Ecto neural progenitor cell (in vitro differentiated cells): ENCODE measurements around the gene FUT7.

Experiments used
- DNase-seq: peaks from one replicate; pipeline ENCODE4 v3.0.0-alpha.2; 2018; ENCODE audit warnings: low spot score

FUT7 gene

GRCh38 chr9:137032858-137033257 is 970 bp upstream of the FUT7 start:
- DNase-seq: no peak

- DNase-seq: no peak
These were observed 1.1 kb downstream of the FUT7 start for GRCh38 chr9:137030538-137031527.

- no peak for DNase-seq
These were observed 1.9 kb downstream of the FUT7 start for GRCh38 chr9:137030006-137030405.

GRCh38 chr9:137029058-137029936 is 2.6 kb downstream of the FUT7 start:
- peak; percentile 92 for DNase-seq

GRCh38 chr9:137028263-137029057 is 3.4 kb downstream of the FUT7 start:
- DNase-seq: peak; percentile 82

- peak; percentile 71 for DNase-seq
These were observed 4.3 kb downstream of the FUT7 start, which contains the start of gene ABCA2 for GRCh38 chr9:137027369-137028262. TSS of gene ABCA2 (minus strand) at chr9:137028237. CDS start at chr9:137028140, 97 bp downstream.

- no peak for DNase-seq
These were observed 5.1 kb downstream of the FUT7 start for GRCh38 chr9:137026828-137027227.

- DNase-seq: no peak
These were observed 5.5 kb downstream of the FUT7 start for GRCh38 chr9:137026384-137026783.

GRCh38 chr9:137025517-137025966 is 6.3 kb downstream of the FUT7 start:
- DNase-seq: no peak

GRCh38 chr9:137023583-137023991 is 8.3 kb downstream of the FUT7 start:
- no peak for DNase-seq

- DNase-seq: no peak
These were observed 8.7 kb downstream of the FUT7 start for GRCh38 chr9:137023157-137023556.

- no peak for DNase-seq
These were observed 9.3 kb downstream of the FUT7 start for GRCh38 chr9:137022662-137023008.

- DNase-seq: peak; percentile 78
These were observed 9.8 kb downstream of the FUT7 start for GRCh38 chr9:137021979-137022661.

GRCh38 chr9:137021568-137021978 is 10.3 kb downstream of the FUT7 start:
- no peak for DNase-seq

- no peak for DNase-seq
These were observed 10.9 kb downstream of the FUT7 start for GRCh38 chr9:137020771-137021567.

GRCh38 chr9:137019891-137020683 is 11.8 kb downstream of the FUT7 start:
- DNase-seq: no peak

- DNase-seq: no peak
These were observed 12.9 kb downstream of the FUT7 start for GRCh38 chr9:137018761-137019559.
